Measurements from ENCODE around the gene ZBTB48.

DNA sequence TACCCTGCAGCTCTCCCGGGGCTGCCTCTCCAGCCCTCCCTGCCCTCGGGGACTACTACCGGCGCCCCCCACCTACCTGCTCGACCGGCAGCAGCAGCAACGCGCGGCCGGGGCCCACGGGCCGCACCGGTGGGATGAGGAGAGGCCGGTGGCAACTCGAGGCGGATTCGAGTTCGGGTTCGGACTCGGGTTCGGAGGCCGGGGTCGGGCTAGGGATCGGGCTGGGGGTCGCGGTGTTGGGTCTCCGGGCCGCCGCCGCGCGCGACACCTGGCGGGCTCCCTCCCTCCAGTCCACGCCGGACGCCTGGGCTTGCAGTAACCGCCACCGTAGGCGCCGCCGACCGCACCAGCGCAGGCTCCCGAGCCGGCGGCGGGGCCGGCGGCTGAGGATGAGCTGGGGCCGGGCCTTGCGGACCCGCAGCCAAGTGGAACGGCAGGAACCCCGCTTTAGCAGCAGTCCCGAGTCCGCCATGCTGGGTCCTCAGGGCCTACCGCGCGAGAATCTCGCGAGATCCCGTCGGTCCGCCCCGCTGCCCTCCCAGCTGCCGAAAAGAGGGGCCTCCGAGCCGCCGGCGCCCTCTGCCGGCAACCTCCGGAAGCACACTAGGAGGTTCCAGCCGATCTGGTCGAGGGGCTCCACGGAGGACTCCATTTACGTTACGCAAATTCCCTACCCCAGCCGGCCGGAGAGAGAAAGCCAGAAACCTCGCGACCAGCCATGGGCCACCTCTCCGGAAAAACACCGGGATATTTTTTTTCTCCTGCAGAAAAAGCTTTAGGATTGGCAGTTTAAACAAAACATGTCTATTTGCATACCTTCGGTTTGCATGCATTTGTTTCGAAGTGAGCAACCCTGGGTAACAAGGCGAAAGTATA lies 25.5 kb upstream of the ZBTB48 start, which contains the start of gene NOL9:
- TF ChIP-seq CTCF (IDR thresholded peaks at IDR 0.05; ENCODE audit: low read depth, low read length) (peak; percentile 74), POLR2A (IDR thresholded peaks at IDR 0.05; ENCODE audit: extremely low read depth, insufficient read length) (peak; percentile 56), MYC (IDR thresholded peaks at IDR 0.05; ENCODE audit: low read depth, low read length) (peak; percentile 54; the same call in 1 of the 2 replicates)

Measured in NB4 (cell line).